ENCODE measurements around the gene RNU1-2.
"Not testable (repeated sequence)": the region's sequence is repeated elsewhere in the genome, so short reads cannot be mapped to it uniquely, and the experiment has no call there.

DNA sequence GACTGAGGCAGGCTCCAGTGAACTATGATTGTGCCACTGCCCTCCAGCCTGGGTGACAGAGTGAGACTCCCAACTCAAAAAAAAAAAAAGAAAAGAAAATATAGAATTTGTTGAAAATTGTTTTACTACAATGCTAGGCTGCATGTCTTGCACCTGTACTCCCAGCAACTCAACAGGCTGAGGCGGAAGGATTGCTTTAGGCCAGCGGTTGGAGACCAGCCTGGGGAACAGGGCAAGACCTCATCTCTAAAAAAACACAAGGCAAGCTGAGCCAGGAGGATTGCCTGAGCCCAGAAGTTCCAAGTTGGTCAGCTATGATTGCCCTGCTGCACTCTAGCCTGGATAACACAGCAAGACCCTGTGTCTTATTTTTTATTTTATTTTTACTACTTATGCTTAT lies 3.2 kb downstream of the RNU1-2 start:
- TF ChIP-seq, protein P1, sequence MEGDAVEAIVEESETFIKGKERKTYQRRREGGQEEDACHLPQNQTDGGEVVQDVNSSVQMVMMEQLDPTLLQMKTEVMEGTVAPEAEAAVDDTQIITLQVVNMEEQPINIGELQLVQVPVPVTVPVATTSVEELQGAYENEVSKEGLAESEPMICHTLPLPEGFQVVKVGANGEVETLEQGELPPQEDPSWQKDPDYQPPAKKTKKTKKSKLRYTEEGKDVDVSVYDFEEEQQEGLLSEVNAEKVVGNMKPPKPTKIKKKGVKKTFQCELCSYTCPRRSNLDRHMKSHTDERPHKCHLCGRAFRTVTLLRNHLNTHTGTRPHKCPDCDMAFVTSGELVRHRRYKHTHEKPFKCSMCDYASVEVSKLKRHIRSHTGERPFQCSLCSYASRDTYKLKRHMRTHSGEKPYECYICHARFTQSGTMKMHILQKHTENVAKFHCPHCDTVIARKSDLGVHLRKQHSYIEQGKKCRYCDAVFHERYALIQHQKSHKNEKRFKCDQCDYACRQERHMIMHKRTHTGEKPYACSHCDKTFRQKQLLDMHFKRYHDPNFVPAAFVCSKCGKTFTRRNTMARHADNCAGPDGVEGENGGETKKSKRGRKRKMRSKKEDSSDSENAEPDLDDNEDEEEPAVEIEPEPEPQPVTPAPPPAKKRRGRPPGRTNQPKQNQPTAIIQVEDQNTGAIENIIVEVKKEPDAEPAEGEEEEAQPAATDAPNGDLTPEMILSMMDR (IDR thresholded peaks at IDR 0.05) = not testable (repeated sequence)
- not testable (repeated sequence) for TF ChIP-seq POLR2A (IDR thresholded peaks at IDR 0.05)
